ENCODE results near the gene ZYX. TPM values are rescaled to one million over a fixed set of nuclear protein-coding genes. Genes with fewer than 3 reads are reported as not detected.

The ZYX gene
- total and polyA plus RNA-seq, 2 of the 13 experiments (the other 11 are each of a cell fraction or from before 2014, with no cell fraction given): 9.9 to 13.7 TPM

DNA sequence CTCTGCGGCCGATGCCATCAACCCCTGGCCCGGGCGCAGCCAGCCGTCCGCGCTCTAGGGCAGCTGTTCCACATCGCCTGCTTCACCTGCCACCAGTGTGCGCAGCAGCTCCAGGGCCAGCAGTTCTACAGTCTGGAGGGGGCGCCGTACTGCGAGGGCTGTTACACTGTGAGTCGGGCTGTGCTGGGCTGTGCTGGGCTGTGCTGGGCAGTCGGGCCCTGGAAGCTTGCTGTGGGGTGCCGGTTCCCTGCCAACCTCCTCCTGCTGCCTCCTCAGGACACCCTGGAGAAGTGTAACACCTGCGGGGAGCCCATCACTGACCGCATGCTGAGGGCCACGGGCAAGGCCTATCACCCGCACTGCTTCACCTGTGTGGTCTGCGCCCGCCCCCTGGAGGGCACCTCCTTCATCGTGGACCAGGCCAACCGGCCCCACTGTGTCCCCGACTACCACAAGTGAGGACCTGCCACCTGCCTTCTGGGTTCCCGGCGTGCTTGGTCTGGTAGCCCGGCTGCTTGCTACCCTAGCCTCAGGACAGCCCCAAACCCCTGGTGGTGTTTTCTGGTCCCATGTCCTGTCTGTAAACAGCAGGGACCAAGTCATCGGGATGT, 7.5 kb downstream of the ZYX start (continued):
- no peak for TF ChIP-seq NFKB2 (CRISPR knock-in tag; IDR thresholded peaks at IDR 0.05; ENCODE audit: borderline replicate concordance)

DNA sequence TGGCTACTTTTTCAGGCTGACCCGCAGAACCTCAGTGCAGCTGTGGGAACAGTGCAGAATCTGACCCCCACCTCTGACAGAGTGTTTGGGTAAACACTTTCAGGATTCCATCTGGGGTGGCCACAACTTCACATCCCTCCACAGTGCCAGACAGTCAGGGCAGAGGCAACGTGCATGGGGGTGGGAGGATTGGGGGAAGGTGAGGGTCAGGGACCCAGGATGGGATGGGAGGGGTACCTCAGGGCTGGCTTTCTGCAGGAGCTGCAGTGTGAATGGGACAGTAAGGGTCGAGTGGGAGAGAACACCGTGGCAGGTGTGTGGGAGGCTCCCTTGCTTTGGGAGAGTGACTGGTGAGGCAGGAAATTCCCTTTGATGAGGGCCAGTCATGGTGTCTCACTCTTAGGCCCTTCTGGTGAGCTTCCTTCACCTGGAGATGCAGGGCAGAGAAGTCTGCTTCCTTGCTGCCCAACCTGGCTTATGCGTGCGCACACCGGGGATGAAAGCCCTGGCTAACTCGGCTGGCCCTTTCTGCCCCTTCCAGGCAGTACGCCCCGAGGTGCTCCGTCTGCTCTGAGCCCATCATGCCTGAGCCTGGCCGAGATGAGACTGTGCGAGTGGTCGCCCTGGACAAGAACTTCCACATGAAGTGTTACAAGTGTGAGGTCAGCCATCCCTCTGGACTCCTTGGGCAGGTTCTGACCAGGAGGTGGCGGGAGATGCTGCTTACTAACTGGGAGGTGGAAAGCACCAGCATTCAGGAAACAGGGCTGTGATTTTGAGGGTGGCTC, 8.4 kb downstream of the ZYX start:
- Histone ChIP-seq H3K36me3 (replicated peaks in 1 of 2; ENCODE audit: control insufficient read depth in 1 of 2, insufficient read depth in 2 of 2, low read length in 2 of 2) (peaks cover 11 to 26% of the 10 kb centered on the region in 2 experiments), H2AFZ (ENCODE audit: low read length) (no peak overlapping the region), H3K9ac (ENCODE audit: insufficient read depth, low read depth, low read length) (no peak overlapping the region), H3K9me3 (ENCODE audit: low read length) (no peaks in the 10 kb centered on the region), H3K79me2 (ENCODE audit: insufficient read depth, low read length) (peaks cover under 1% of the 10 kb centered on the region), H3K27ac (ENCODE audit: extremely low read length, insufficient read depth, low read length) (no peak overlapping the region), H3K27me3 (ENCODE audit: control insufficient read depth in 1 of 2, insufficient read depth in 2 of 2, low read length in 2 of 2) (no peaks in the 10 kb centered on the region), H3K4me3 (replicated peaks in 1 of 3; ENCODE audit: insufficient read depth in 1 of 3, low read depth in 2 of 3, low read length in 3 of 3) (no peak overlapping the region), H3K4me2 (ENCODE audit: low read depth, low read length) (no peak overlapping the region), H3K4me1 (ENCODE audit: insufficient read depth, low read length) (peaks cover 69% of the 10 kb centered on the region), H4K20me1 (ENCODE audit: insufficient read depth, low read length) (peaks cover 4% of the 10 kb centered on the region; the same call in 1 of the 2 replicates)
- POLR2A ChIA-PET: no interaction called here
- intact Hi-C loops (cut with micrococcal nuclease; ENCODE audit: unreplicated experiment): no loop called here
- no peak for DNase-seq (ENCODE audit: low spot score)
- no peak for FAIRE-seq
- CTCF ChIA-PET (ENCODE audit: low intra/inter-chr PET ratio, low total read pairs): no interaction called here
- in situ Hi-C loops (cut with HindIII; ENCODE audit: extremely low pct_ligation_motif_present, low pct_unique_long_range_greater_than_20kb): loop anchor here (25.0 kb wide), 1 partner anchor 523 kb away; the partner anchor contains the start of gene TCAF1
- no peak for ATAC-seq
- WGBS (ENCODE audit: low lambda C conversion rate): 97% methylated on average over 15 of the region's 15 CpGs
- no TSS peak for BruUV-seq (replicated peaks)
- no peak for TF ChIP-seq REL (CRISPR knock-in tag; conservative IDR thresholded peaks at IDR 0.05)
- TF ChIP-seq, protein P1, sequence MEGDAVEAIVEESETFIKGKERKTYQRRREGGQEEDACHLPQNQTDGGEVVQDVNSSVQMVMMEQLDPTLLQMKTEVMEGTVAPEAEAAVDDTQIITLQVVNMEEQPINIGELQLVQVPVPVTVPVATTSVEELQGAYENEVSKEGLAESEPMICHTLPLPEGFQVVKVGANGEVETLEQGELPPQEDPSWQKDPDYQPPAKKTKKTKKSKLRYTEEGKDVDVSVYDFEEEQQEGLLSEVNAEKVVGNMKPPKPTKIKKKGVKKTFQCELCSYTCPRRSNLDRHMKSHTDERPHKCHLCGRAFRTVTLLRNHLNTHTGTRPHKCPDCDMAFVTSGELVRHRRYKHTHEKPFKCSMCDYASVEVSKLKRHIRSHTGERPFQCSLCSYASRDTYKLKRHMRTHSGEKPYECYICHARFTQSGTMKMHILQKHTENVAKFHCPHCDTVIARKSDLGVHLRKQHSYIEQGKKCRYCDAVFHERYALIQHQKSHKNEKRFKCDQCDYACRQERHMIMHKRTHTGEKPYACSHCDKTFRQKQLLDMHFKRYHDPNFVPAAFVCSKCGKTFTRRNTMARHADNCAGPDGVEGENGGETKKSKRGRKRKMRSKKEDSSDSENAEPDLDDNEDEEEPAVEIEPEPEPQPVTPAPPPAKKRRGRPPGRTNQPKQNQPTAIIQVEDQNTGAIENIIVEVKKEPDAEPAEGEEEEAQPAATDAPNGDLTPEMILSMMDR (CRISPR knock-in tag; IDR thresholded peaks at IDR 0.05): peak; percentile 38
- TF ChIP-seq, protein P2, sequence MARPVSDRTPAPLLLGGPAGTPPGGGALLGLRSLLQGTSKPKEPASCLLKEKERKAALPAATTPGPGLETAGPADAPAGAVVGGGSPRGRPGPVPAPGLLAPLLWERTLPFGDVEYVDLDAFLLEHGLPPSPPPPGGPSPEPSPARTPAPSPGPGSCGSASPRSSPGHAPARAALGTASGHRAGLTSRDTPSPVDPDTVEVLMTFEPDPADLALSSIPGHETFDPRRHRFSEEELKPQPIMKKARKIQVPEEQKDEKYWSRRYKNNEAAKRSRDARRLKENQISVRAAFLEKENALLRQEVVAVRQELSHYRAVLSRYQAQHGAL (CRISPR knock-in tag; IDR thresholded peaks at IDR 0.05; ENCODE audit: not compliant biosample characterization): no peak

Measured in HepG2 (cell line).